Right lobe of liver (tissue), 4 donors: ENCODE data around the gene TMEM74B.

Experiments used
- POLR2A ChIP-seq: fragments of 450-650 bp; IDR thresholded peaks from one replicate; pipeline ENCODE4 v1.6.1; 2017; ENCODE audit warnings: antibody characterized with exemption, mild to moderate bottlenecking
- TF ChIP-seq, protein P1 (sequence below), 4 donors: fragments of 200-600 bp in 3 of 4; fragments of 450-650 bp in 1 of 4; IDR thresholded peaks; one replicate each; pipeline versions ENCODE4 v1.5.1 to v1.8.0; 2016 to 2022; ENCODE audit warnings: antibody characterized with exemption in 4 of 4, mild to moderate bottlenecking in 2 of 4
- donor health status: DM: no; HTN: no; CAD: no.
- donor health status: DM: no; HTN: no; CAD: no.
- donor health status: DM: no; HTN: yes; CAD: no.

DNA sequence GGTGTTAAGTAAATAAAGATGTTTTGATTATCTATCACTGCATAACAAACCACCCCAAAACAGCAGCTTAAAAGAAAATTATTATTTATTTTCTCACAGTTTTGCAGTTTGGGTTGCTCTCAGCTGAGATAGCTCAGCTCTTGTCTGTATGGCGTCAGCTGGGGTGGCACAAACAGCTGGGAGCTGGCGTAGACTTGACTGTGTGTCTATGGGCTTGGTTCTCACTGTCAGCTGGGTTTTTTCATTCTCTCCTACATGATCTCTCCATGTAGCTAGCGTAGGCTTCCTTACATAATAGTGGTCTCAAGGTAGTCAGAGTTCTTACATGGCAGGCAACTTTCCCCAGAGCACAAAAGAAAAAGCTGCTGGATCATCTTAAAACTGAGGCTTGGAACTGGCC is 6.5 kb upstream of the TMEM74B start:
- TF ChIP-seq POLR2A: no peak
- TF ChIP-seq, protein P1, sequence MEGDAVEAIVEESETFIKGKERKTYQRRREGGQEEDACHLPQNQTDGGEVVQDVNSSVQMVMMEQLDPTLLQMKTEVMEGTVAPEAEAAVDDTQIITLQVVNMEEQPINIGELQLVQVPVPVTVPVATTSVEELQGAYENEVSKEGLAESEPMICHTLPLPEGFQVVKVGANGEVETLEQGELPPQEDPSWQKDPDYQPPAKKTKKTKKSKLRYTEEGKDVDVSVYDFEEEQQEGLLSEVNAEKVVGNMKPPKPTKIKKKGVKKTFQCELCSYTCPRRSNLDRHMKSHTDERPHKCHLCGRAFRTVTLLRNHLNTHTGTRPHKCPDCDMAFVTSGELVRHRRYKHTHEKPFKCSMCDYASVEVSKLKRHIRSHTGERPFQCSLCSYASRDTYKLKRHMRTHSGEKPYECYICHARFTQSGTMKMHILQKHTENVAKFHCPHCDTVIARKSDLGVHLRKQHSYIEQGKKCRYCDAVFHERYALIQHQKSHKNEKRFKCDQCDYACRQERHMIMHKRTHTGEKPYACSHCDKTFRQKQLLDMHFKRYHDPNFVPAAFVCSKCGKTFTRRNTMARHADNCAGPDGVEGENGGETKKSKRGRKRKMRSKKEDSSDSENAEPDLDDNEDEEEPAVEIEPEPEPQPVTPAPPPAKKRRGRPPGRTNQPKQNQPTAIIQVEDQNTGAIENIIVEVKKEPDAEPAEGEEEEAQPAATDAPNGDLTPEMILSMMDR (IDR thresholded peaks at IDR 0.05): no peak
